Measurements from ENCODE around the gene SLC9A9. TPM values are rescaled to one million over a fixed set of nuclear protein-coding genes. Genes with fewer than 3 reads are reported as not detected.

Gene SLC9A9
- total RNA-seq, 2 experiments from 2014 or later: 12.2 TPM

- ATAC-seq (ENCODE audit: poor library complexity): no peak
- Histone ChIP-seq H3K4me3 (ENCODE audit: low read length) (no peak overlapping the region), H3K27ac (ENCODE audit: low read depth in 1 of 2, low read length in 2 of 2) (no peak overlapping the region), H3K36me3 (ENCODE audit: insufficient read depth, low read length) (no peaks in the 10 kb centered on the region), H3K4me1 (ENCODE audit: insufficient read depth, low read length) (no peaks in the 10 kb centered on the region), H3K9me3 (ENCODE audit: control insufficient read depth in 1 of 2, insufficient read depth in 1 of 2, low read length in 2 of 2) (peaks cover 0 to 6% of the 10 kb centered on the region in 2 experiments), H3K27me3 (ENCODE audit: control insufficient read depth in 1 of 2, insufficient read depth in 2 of 2, low read length in 2 of 2) (no peaks in the 10 kb centered on the region)
- CTCF ChIA-PET: no interaction called here
- Mint-ChIP-seq H3K36me3 (ENCODE audit: low read depth) (peaks cover 45% of the 10 kb centered on the region), H3K4me1 (ENCODE audit: low read depth) (no peaks in the 10 kb centered on the region), H3K27me3 (no peaks in the 10 kb centered on the region), H3K4me3 (no peak overlapping the region), H3K9me3 (no peaks in the 10 kb centered on the region), H3K27ac (no peak overlapping the region)
- DNase-seq: no peak
- no peak for TF ChIP-seq CTCF (IDR thresholded peaks at IDR 0.05)
- intact Hi-C loops (cut with DNase I, micrococcal nuclease): no loop called here
- POLR2A ChIA-PET: no interaction called here
These were observed 229.0 kb downstream of the SLC9A9 start for GRCh38 chr3:143619231-143619630.

GRCh38 chr3:143617050-143617449 is 231.2 kb downstream of the SLC9A9 start:
- DNase-seq (no peak), ATAC-seq (ENCODE audit: poor library complexity) (no peak)
- no peak for TF ChIP-seq CTCF (IDR thresholded peaks at IDR 0.05)
- H3K4me1 Mint-ChIP-seq (ENCODE audit: low read depth): no peaks in the 10 kb centered on the region
- POLR2A ChIA-PET: no interaction called here
- H3K27ac Mint-ChIP-seq: no peak overlapping the region
- Histone ChIP-seq H3K9me3 (ENCODE audit: control insufficient read depth in 1 of 2, insufficient read depth in 1 of 2, low read length in 2 of 2) (peaks cover 0 to 6% of the 10 kb centered on the region in 2 experiments), H3K36me3 (ENCODE audit: insufficient read depth, low read length) (no peaks in the 10 kb centered on the region), H3K27me3 (ENCODE audit: control insufficient read depth in 1 of 2, insufficient read depth in 2 of 2, low read length in 2 of 2) (no peaks in the 10 kb centered on the region), H3K4me3 (ENCODE audit: low read length) (no peak overlapping the region), H3K27ac (ENCODE audit: low read depth in 1 of 2, low read length in 2 of 2) (no peak overlapping the region), H3K4me1 (ENCODE audit: insufficient read depth, low read length) (no peaks in the 10 kb centered on the region)
- H3K4me3 Mint-ChIP-seq: no peak overlapping the region
- intact Hi-C loops (cut with DNase I, micrococcal nuclease): no loop called here
- no peaks in the 10 kb centered on the region for H3K27me3 Mint-ChIP-seq
- H3K9me3 Mint-ChIP-seq: no peaks in the 10 kb centered on the region
- peaks cover 37% of the 10 kb centered on the region for H3K36me3 Mint-ChIP-seq (ENCODE audit: low read depth)
- CTCF ChIA-PET: no interaction called here

GRCh38 chr3:143613226-143613625 is 235.0 kb downstream of the SLC9A9 start:
- H3K4me1 Mint-ChIP-seq (ENCODE audit: low read depth): no peaks in the 10 kb centered on the region
- POLR2A ChIA-PET: no interaction called here
- CTCF ChIA-PET: no interaction called here

More at GRCh38 chr3:143613226-143613625, 235.0 kb downstream of the SLC9A9 start:
- no peak overlapping the region for H3K4me3 ChIP-seq (ENCODE audit: low read length)
- Mint-ChIP-seq H3K4me3 (no peak overlapping the region), H3K9me3 (no peaks in the 10 kb centered on the region), H3K27ac (no peak overlapping the region), H3K27me3 (no peaks in the 10 kb centered on the region), H3K36me3 (ENCODE audit: low read depth) (peaks cover 14% of the 10 kb centered on the region)
- no peaks in the 10 kb centered on the region for H3K4me1 ChIP-seq (ENCODE audit: insufficient read depth, low read length)
- H3K9me3 ChIP-seq (ENCODE audit: control insufficient read depth in 1 of 2, insufficient read depth in 1 of 2, low read length in 2 of 2): no peaks in the 10 kb centered on the region
- DNase-seq: no peak
- H3K27me3 ChIP-seq (ENCODE audit: control insufficient read depth in 1 of 2, insufficient read depth in 2 of 2, low read length in 2 of 2): no peaks in the 10 kb centered on the region
- no peaks in the 10 kb centered on the region for H3K36me3 ChIP-seq (ENCODE audit: insufficient read depth, low read length)
- intact Hi-C loops (cut with DNase I, micrococcal nuclease): no loop called here
- no peak for ATAC-seq (ENCODE audit: poor library complexity)
- TF ChIP-seq CTCF (IDR thresholded peaks at IDR 0.05): no peak
- H3K27ac ChIP-seq (ENCODE audit: low read depth in 1 of 2, low read length in 2 of 2): no peak overlapping the region

Measured in CD4-positive, alpha-beta T cell (primary cell).